ENCODE results near the gene ABHD5.

Gene ABHD5

DNA sequence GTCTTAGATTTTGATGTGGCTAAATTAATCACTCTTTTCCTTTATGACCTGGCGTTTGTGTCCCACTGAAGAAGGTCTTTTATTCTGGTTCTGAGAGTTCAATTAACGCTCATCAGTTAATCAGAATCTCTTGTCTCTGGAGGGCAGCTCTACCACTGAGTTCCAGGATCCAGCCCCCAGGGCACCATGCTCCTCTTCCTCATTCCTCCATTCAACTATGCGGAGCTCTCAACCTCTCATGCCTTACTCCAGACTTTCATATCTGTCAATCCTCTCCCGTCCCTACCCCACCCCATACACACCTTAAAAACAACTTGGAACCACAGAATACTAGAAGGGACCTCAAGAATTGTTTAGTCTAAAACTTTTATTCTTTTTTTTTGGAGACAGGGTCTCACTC, 4.8 kb upstream of the ABHD5 start:
- no peak for DNase-seq

DNA sequence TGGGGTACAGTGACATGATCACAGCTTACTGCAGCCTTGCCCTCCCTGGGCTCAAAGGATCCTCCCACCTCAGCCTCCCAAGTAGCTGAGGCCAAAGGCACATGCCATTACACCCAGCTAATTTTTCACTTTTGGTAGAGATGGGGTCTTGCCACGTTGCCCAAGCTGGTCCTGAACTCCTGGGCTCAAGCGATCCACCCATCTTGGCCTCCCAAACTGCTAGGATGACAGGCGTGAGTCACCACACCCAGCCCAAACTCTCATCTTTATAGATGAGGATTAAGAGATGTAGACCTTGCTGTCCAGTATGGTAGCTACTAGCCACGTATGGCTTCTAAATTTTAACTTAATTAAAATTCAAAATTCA, 4.4 kb upstream of the ABHD5 start:
- no peak for DNase-seq

DNA sequence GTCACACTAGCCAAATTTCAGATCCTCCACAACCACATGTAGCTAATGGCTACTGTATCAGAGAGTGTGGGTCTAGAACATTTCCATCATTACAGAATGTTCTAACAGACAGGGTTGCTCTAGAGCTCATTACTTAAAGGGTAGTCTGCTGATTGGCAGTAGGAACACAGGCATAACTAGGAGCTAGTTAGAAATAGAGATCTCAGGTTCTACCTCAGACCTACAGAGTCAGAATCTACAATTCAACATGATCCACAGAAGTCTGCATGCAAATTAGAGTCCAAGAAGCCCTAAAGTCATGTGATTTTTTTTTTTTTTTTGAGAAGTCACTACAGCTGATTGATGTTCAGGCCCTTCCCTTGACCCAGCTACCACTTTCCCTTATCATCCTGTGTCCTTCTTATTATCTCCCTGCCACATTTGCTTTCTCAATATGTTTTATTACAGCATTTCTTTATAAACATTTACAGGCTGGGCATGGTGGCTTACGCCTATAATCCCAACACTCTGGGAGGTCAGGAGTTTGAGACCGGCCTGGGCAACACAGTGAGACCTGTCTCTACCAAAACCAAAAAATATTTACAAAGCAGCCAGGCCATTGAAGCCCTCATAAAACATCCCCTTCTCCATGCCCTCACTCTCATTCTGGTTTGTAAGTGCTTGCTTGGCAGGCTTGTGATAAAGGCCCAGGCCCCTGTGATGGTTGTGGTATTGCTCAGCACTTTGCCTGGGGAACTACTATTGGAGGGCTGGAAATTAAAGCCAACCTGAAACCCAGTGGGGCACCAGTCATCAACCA, 3.8 kb upstream of the ABHD5 start:
- no peak for DNase-seq

DNA sequence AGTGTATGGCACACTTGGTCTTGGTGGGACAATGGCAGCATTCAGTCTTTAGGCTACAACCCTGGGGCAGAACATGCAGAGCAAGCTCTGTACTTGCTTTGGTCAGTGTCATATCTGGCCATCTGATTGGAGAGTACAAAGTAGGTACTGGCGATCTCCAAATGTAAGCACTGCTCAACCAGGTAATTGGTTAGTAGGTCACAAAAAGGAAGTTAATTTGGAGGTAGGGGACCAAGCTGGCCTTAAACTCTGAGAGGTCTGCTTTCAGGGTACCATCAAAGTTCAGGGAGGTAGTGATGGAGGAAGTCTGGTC, 3.3 kb upstream of the ABHD5 start:
- no peak for DNase-seq

DNA sequence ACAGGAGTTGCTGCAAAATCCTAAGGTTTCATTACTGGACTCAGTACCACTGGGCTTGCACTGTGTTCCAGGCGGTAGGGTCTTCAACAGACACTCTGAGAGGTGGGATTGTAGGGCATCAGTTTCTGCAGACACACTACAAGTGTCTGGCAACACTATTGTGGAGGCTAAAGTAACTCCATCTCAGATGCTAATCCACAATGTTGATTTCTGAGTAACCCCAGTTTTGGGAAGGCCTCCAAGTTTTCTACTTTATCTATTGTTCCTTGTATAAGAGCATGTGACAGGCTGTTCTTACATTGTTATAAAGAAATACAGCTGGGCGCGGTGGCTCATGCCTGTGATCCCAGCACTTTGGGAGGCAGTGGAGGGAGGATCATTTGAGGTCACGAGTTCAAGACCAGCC, 2.5 kb upstream of the ABHD5 start:
- DNase-seq, result no peak

DNA sequence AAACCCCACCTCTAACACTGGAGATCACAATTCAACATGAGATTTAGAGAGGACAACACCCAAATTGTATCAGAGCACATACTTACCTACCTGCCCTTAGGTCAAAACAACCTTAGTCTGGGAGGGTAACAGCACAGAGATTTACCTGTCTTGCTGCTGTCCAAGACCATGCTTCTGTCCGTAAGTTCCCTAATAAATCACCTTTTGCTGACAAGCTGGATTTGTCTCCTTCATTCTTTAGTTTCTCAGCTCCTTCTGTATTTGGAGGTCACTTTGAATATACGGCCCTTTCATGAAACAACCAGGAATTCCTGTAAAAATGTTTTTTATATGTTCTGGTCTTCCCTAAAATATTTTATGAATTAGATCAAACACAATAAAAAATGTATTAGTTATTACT, 1.6 kb upstream of the ABHD5 start:
- no peak for DNase-seq

DNA sequence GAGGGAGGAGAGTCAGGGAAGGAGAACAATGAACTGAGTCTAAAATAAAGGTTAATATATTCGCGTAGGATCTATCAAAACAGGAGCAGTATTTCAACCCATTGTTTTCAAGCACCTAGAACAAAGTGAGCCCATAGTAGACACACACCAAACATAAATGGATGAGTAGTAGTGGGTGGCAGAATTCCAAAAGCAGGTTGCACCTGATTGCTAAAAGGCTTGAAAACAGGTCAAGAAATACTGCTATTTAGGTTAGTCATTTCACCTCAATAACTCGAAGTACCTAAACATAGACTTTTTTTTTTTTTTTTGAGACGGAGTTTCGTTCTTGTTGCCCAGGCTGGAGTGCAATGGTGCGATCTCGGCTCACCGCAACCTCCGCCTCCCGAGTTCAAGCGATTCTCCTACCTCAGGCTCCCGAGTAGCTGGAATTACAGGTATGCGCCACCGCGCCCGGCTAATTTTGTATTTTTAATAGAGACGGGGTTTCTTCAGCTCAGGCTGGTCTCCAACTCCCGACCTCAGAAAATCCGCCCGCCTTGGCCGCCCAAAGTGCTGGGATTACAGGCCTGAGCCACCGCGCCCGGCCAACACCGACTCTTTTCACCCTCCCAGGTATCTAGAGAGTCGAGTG, 855 bp upstream of the ABHD5 start:
- DNase-seq, result peak in 3 of 56 donors; percentile 28 to 51 (median 41)

DNA sequence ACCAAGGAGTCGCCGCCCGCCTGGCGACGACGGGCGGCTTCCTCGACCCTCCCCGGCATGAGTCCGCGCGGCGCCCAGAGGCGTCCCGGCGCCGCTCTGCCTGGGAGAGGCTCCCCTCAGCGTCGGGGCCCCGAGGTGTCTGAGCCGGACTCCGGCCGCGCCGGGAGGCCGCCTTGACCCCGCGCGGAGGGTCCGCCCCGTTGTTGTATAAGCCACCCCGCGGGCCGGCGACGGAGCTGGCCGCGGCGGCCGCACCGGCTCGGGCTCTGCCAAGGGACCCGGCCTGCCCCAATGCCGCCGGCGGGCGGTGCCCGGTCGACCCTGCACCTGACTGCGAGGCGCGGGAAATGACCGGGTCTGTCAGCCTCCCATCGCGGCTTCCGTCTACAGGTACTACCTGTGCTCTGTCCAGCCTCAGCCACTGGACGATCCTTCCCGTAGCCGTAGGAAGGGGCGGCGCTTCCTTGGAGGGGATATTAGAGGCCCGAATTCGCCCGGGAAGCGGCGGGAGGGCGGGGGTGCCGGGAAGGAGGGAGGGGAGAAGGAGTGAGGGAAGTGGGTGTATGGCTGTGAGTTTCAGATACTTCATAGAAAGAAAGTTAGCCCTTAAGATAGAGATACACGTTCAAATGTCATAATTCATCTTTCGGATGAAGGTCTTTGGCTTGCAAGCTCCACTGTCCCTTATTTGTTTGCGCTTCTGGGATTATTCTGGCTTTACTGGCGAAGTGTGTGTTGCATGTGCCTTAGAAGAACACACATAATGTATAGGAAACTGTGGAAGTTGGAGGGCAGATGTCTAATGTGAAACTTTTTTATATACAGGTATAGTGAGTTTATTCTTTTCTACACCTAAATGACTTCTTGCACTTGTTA, 620 bp downstream of the ABHD5 start:
- peak in 35 of 56 donors; percentile 10 to 66 (median 40) for DNase-seq

DNA sequence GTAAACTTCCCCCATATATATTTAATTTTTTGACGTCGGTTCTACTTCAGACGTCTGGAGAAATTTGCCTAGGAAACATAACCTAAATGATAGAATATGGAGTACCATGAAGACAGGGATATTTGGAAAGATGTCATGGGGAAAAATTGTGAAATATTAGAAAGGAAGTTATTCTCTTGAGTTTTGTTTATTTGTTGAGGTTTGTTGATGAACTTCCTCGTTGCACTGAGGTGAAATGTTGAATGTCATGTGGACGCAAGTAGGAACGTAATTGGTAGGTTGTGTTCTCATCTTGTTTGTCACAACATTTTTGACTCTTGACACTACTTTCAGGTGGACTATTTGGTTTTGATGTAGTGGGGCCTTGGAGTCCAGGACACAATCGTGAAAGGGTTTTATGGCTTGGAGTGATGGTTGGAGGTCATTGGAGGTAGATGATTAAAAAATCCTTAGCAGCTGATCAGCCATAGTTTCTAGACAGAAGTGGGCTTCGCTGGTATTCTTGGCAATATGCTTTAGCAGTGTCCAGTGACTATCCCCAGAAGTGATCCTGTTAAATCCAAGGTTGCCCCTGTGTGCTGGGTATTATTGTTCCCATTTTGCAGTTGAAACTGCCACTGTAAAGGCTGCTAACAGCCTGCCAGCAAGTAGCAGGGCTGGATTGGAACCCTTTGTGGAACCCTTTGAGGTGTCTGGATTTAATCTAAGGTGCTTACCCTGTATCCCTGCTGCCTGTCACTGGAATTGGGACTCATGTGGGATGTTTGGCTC, 1.5 kb downstream of the ABHD5 start:
- DNase-seq, result no peak

DNA sequence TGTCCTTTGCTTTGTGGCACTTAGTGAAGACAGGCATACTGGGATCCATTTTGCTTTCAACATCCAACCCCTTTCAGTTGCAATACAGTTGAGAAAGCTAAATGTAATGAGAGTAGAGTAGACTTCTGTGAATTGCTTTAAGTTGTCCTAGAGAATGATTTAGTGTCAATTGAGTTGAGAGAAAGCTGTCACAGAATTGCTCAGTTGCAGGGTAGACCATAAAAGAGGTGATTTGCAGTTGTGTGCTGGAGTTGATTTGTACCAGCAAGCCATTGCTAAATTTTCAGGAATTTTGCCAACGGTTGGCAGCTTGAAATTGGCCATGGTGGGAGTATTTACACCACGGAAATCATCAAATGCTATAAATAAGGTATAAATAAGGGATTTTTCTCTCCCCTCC, 2.2 kb downstream of the ABHD5 start:
- DNase-seq, result no peak

DNA sequence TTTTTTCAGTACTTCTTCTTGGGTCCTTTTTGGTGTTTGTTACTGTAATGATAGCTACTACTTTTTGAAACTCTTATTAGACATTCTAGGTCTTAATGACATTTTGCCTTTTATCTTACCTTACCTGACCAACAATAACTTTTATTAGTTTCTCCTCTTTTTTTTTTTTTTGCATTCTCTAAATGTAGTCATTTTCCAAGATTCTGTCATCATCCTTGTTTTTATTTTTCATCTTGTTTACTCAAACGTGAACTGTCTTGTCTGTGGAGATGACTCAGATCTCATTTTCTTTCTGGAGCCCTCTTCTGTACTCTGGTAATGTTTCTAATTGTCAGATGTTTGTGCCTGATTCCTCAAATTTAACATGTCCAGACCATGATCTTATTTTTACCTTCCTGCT, 2.9 kb downstream of the ABHD5 start:
- no peak for DNase-seq

DNA sequence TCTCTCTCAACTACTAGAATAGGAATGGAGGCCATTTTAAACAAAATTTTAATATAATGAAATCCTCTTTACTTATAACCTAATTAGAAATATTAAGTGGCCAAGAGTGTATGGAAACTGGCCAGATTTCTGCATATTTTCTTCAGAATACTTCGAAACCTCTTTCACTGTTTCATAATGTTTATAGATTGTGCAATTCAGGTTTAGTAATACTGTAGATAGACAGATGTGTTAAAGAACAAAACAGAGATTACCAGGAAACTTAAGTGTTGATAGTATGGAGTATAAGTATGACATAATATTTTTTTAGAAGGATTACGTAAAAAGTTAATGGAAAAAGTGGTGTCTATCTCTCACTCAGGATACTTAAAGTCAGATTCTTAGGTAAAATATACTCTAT, 4.7 kb downstream of the ABHD5 start:
- no peak for DNase-seq

DNA sequence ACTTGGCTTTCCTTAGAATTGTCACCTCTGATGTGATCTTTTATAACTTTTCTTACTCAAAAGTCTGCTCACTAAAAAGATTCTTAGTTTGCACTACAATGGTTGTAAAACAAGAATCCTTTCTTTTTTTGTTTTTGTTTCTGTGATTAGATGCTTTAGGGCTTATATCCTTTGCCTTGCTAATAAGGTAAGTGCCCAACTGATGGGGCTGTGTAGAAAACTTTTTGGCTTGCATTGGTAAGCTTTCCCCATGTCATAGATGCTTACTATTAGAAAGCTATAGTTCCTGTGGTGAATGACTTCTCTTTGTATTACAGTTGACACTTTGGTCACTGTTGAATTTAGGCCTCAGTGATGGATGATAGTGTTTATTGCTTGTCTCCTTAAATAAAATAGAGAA, 5.1 kb downstream of the ABHD5 start:
- DNase-seq, result no peak

DNA sequence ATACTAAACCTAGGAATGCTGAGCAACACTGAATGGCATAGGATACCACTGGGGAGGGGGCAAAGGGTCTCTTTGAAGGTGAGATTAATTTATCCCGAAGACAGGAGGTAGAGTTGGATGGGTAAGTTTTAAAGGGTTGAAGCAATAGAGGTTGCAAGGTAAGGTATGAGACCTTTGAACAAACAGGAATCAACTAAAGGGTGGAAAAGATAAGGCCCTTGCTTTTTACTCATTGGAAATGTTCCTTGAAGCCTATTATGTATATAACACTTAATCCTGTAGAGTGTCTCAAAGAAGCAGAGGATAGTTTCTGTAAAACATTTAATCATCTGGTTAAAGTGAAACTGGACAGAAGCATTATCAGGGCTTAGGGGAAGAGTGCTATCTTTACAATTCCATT, 5.7 kb downstream of the ABHD5 start:
- no peak for DNase-seq

DNA sequence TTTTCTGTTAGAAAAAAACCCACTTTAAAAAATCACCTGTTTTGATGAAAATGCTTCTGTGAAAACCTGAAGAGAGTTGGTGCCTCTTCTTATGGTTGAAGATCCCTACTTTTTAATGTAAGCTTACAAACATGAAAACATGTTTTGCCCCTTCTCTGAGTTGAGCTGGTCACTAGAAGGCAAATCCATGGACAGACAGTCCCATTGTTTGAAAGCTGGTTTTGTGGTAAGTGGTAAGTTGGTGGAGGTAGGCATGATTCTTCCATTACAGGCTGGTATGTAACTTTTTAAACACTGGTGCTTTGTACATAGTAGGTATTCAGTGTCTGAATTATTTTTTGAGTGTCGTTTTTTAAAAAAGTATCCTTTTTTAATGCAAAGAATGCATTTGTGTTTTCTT, 6.1 kb downstream of the ABHD5 start:
- no peak for DNase-seq

DNA sequence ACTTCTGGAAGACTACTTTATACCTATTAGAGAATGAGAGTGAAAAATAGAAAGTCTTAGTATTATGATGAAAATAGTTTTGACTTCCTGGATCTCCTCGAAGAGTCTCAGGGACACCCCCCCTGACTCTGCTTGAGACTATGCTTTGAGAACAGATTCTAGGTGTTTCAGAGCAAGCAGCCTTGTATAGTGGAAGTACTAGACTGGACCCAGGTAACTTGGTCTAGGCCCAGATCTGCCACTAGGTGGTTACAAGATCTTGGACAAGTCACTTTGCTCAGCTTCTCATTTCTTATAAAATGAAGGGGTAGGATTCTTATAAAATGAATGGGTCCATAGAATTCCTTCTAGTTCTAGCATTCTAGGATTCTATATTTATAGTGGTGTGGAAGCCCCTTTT, 9.1 kb downstream of the ABHD5 start:
- no peak for DNase-seq

DNA sequence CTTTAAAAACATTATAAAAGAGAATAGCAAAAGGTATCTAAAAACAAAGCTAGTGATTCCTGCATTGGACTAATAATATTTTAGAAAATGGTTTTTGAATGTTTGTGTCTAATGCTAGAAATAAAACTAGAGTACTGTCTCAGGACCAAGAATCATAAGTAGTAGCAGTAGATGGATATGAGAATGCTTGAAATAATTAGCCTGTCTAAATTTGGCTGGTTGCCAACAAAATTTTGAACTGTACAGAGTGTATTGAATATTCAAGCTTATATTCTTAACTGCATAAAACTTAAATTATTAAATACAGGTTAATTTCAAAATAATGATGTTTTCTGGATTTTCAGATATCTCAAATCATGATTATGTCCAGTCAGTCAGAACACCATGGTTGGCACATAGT, 14.0 kb downstream of the ABHD5 start:
- no peak for DNase-seq

DNA sequence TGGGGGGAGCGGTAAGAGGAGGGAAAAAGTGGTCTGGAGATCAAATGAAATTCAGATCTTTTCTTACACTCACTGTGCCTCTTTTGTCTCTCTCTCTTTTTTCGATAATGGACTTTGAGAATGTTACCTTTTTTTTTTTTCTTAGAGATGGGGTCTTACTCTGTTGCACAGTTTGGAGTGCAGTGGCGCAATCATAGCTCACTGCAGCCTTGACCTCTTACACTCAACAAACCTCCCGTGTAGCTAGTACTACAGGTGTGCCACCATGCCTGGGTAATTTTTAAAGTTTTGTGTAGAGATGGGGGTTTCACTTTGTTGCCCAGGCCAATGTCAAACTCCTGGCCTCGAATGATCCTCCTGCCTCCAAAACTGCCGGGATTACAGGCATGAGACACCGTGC, 15.6 kb downstream of the ABHD5 start:
- no peak for DNase-seq

DNA sequence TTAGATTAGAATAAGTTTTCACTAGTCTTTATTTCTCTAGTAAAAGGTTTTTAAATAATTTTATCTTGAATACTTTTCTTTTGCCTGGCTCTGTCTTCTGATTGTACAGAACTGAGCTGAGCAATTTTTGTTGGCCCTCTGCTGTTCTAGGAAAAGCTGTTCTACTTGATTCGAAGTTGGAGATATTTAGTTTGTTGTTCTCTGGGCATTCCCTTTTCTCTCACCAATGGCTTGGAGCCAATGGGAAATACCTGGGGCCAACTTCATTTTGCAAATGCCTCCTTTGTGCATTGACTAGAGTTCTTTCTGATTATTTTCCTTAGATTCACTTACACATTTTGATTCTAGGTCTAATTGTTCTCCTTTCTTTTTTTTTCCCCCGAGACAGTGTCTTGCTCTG, 16.5 kb downstream of the ABHD5 start:
- no peak for DNase-seq

DNA sequence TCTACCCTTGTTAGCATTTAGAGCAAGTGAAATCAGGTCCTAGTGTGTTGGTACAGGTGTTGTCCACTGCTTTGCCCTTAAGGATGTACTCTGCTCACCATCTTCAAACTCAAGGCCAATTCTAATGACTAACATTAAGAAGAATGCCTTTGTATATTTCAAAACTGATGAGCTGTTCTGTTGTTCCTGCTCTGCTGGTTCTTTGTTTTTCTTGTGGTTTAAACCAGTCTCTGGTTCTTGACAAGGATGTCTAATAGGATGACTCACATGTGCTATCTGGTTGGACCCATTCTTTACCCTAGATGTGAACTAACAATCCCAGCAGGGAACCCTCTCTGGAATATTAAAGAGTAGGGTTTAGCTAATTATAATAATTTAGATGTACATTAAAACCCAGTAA, 17.3 kb downstream of the ABHD5 start:
- no peak for DNase-seq

DNA sequence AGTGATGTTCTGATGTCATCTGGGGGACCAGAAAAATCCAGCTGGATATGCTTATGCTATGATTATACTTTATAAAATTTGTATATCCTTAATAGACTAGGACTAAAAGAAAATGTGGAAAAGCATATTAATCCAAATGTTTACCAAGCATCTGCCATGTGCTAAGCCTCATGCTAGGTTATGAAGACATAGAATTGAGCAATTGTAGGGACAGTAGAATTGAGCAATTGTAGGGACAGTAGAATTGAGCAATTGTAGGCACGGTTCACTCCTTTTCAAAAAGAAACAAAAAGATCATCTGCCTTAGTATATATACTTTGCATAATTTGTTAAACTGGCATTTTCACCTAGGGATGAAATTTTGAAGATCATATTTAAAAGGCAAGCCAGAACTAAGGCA, 18.3 kb downstream of the ABHD5 start:
- DNase-seq, result no peak

DNA sequence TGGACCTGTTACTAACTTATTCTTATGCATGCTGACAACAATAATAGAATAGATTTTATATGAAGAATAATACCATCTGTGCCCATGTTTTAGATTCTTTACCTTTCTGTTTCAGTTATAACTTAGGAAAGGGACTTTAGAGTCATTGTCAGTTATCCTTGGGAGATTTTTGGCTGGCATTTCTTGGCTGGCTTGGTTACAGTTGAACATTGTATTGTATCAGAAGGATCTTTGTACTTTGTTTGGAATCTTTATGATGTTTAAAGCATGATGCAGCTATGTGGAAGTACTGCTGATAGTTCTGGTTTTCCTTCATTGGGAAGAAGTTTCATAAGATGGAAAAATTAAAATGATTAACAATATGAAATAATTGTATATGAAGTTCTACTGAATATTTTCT, 19.9 kb downstream of the ABHD5 start:
- DNase-seq, result peak in 1 of 56 donors; percentile 4
